ENCODE measurements around the gene PLEKHG4B.

PLEKHG4B gene

DNA sequence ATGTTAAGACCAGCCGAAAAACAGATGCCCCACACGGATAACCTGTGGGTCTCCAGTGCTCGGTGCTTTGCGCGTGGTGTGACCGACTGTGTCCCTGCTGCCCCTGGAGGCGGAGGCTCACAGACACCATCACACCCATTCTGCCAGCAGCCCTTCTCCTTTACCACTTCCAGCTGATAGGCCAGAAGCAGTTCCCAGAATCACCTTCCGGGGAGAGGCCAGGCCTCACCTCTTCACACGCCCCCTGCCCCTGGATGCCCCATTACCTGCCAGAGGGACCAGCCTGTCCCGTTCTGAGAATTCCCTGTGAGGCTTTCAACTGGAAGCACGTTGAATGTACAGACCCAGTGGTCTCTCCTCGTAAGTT, 77.7 kb downstream of the PLEKHG4B start:
- DNase-seq (ENCODE audit: low spot score): no peak

DNA sequence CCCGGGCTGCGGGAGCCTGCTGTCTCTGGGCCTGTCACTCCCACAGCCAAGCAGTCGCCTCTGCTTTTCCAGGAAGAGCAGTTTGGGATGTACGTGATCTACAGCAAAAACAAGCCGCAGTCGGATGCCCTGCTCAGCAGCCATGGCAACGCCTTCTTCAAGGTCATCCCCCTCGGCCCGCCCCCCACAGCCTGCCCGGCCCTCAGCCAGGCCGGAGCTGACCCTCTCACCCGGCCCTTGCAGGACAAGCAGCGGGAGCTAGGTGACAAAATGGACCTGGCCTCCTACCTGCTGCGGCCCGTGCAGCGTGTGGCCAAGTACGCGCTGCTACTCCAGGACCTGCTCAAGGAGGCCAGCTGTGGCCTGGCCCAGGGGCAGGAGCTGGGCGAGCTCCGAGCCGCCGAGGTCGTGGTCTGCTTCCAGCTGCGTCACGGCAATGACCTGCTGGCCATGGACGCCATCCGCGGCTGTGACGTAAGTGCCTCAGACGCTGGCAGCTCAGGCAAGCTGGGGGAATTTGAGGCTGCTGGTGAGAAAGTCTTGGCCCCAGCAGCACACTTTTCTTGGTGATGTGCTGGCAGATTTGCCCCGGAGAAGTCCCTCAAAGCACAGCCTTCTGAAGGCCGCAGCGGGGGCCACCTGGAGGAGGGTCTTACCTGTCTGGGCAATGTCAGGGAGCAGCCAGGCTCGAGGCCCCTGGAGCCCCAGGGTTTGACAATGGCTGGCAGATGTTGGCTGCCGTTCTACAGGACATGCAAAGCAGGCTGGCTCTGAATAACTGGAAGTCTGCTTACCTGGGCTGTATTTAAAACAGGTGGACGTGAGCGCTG, 79.2 kb downstream of the PLEKHG4B start:
- no peak for DNase-seq (ENCODE audit: low spot score)

DNA sequence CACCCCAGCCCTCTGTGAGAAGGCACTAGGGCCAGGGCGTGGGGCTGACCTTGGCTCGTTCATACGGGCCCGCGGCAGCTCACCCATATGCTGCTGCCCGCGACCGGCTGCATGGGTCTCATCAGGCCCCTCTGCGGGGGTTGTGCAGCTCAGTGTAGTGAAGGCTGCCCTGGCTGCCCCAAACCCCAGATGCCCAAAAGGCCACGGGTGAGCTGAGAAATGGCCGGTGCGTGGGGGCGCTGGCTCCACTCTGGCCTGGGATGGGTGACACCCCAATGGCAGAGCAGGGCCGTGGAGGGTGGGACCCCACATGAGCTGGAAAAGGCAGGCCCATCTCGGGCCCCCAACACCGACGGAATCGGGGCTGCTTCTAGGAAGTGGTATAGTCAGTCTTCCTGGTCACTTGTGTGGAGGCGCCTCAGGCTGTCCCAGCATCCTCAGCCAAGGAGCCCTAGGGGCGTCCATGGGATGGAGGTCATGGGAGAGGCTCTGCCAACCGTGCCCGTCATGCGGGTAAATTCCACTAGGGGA, 79.9 kb downstream of the PLEKHG4B start:
- no peak for DNase-seq (ENCODE audit: low spot score)

DNA sequence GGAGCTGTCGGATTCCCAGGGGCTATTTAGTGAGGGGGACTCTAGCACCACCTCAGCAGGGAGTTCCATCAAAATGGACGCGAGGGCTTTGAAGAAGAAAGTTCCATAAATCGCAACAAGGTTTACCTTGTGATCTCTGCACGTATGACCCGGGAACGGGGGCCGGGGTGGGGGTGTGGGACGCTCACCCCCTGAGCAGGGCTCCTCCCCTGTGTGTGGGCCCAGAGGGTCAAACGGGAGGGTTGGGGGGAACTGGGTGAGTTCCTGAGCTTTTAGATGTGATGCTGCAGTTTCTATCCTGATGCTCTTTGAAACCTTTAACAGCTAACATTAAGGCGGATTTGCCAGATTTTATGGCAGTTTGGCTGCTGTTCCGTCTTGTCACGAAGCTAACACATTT, 80.5 kb downstream of the PLEKHG4B start:
- DNase-seq (ENCODE audit: low spot score): no peak

DNA sequence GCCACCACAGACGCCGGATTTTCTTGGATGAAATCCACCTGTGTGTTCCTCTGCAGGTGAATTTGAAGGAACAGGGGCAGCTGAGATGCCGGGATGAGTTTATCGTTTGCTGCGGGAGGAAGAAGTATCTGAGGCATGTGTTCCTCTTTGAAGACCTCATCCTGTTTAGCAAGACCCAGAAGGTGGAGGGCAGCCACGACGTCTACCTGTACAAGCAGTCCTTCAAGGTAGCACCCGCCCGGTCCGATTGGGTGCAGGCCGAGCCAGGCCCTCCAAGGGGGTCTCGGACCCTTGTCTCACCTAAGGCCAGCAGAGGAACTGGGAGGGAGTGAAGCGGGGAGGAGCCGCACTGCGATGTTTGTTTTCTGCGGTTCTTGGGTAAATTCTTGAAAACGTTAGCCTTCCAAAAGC, 80.9 kb downstream of the PLEKHG4B start:
- no peak for DNase-seq (ENCODE audit: low spot score)

DNA sequence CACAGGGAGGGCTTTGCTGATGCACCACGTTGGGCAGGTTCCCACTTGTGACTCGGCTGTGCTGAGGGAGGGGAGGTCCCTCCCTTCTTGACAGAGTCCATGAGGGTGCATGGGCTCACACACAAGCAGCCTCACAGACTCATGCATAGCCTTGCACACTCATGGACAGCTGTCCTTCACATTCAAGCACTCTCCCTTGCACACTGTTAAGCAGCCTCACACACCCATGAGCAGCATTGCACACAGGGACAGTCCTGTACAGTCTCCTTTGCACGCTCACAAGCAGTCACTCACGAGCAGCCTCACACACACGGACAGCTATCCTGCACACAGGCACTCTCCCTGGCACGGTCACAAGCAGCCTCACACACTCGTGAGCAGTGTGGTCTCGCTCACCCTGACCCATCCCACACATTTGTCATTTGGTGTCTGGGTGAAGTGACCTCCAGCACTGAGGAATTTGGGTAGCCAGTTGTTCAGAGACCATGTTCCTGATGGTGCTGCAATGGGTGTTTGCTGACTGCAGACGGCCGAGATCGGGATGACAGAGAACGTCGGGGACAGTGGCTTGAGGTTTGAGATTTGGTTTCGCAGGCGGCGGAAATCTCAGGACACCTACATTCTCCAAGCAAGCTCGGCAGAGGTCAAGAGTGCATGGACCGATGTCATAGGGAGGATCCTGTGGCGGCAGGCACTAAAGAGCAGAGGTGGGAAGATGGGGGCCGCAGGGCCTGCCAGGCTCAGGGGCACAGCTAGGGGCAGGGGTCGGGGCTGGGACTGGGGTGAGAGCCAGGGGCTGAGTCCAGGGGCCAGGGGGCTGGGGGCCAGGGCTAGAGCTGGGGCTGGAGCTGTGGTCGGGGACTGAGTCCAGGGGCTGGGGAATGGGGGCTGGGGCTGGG, 81.7 kb downstream of the PLEKHG4B start:
- DNase-seq (ENCODE audit: low spot score): no peak

DNA sequence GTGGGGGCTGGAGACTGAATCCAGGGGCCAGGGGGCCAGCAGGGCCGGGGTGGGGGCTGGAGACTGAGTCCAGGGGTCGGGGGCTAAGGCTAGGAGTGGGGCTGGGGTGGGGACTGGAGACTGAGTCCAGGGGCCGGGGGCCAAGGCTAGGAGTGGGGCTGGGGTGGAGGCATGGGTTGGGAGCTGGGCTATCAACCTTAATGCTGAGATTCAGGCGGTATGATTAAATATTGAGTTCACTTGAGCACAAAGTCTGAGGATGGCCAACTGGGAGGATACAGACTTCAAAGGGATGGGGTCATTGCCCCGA, 82.3 kb downstream of the PLEKHG4B start:
- DNase-seq (ENCODE audit: low spot score): no peak

DNA sequence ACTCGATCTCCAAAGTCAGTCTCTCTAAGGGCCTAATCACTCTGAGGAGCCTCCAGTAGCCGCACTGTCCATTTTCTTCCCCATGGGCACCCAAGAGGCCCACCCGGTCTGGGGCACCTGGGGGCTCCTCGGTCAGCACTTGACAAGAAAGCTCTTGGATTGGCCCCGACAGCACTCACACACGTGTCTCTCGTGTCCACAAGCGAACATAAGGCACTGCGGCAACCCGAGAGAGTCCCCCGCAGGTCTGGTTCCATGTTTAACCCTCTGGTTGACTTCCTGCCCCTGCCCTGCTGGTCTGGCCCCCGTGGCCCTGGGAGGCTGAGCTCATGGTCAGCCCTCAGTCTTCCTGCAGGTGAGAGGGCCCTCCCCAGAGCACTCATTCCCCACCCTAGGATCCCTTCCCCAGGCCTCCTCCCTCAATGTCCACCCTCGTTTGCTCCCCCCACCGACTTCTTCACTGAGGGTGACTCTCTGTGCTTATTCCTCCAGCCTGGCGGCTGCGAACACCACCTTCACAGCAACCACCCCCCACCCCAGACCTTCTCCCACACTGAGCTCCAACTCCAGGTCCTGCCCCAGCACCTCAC, 83.0 kb downstream of the PLEKHG4B start:
- DNase-seq (ENCODE audit: low spot score): no peak

DNA sequence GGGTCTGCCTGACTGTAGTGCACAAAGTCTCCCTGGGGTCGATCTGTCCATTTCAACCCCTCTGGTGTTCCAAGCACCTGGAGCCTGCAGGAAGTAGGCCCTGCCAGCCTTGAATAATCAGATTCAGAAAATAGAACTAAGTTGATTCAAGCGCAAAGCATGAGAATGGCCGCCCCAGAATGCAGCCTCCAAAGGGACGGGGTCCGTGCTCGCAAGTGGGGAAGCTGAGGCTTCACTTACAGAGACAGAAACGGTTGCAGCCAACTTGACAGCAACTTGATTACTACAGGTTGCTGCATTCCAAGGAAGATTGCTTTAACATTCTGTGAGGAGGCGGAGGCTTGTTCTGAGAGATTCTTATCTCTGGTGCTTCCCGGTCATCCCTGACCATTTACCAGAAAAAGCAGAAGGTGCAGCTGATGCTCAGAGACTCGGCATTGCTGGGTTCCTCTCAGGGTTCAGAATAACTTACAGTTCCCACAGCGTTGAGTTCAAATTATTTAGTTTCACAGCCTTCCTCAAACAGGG, 84.4 kb downstream of the PLEKHG4B start:
- no peak for DNase-seq (ENCODE audit: low spot score)

DNA sequence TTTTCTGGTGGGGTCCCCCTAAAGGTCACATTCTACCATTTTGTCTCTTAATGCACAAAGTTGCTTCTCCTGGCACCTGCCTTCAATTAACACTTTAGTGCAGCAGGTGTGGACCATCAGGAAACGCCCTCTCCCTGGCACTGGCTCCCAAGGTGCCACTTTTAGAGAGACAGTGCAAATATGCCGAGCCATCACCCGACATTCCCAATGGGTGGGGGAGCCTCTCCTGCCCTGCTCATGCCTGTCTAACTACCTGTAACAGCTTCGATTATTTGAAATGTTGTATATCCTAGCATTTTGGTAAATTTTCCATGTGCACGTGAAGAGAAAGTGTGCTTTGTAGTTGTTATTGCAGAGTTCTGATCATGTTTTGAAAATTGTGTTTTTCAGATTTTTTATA, 86.1 kb downstream of the PLEKHG4B start:
- DNase-seq (ENCODE audit: low spot score): no peak

DNA sequence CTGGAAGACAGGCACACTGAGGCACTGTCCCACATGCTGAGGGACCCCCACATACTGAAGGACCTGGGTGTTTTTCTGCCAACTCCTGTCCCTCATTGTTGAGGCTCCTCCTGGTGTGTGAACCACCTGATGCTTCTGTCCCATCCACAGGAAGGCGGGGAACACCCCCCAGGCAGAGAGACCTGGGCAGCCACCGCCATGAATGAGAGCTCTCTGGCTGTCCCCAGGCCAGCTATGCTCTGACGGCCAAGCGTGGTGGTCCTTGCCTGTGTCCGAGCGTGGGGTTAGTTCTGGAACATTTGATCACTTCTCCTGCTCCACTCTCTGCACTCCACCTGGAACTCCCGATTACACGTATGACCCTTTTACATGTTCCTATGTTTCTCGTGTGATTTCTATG, 87.4 kb downstream of the PLEKHG4B start:
- DNase-seq (ENCODE audit: low spot score): no peak

DNA sequence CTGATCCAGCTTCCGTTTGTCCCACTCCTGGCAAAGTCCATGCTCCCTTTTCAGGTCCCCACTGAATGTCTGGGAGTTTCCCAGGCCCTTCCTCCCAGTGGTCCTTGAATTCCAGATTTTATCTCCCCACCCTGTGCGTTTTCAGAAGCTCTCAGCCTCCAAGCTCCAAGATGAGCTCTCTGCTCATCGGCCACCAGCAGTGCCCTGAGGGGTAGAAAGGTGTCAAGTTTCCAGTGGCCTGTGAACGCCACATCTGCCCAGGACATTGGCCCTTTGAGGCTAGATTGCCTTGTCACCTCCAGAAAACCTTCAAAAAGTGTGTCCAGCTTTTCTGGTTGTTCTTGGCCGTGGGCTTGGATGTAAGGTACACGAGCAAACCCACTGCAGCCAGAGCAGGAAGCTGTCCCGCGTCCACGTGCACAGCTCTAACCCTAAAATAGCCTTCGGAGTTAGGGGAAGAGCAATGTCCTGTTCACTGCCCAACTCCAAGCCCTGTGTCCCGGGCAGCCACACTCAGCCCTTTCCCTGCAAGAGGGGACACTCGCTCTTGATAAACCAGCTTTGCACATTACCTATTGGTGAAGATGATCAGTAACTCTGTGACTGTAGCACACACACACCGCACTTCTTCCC, 88.4 kb downstream of the PLEKHG4B start:
- DNase-seq (ENCODE audit: low spot score): no peak

DNA sequence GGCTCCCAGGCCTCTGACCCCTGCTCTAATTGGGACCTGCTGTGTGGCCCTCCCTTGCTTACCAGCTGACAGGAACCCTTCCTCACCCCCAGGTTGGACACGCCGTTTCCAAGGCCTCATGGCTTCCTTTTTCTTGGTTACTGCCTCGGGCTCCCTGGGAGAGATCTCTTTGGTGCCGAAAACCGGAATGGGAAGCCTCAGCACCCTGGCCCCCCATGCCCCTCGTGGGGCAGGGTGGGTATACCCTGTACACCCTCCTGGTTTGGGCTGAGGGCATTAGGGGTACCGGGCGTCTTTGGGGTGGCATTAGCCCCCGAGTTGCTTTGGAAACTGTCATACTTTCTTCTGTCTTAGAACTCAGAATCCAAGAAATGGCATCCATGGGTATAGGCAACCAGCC, 89.2 kb downstream of the PLEKHG4B start:
- DNase-seq (ENCODE audit: low spot score): no peak

DNA sequence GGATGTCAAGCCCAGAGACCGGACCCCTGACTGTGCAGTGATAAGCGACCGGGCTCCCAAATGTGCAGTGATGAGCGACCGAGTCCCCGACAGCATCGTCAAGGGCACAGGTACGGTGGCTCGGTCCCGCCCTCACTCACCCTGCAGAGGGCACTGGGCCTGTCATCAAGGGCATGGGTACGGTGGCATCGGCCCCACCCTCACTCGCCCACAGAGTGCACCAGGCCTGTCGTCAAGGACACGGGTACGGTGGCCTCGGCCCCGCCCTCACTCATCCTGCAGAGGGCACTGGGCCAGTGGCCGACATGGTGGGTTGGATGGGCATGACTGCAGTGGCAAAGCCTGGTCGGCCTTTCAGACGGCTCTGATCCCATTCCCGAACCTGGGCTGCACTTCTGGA, 89.6 kb downstream of the PLEKHG4B start:
- no peak for DNase-seq (ENCODE audit: low spot score)

DNA sequence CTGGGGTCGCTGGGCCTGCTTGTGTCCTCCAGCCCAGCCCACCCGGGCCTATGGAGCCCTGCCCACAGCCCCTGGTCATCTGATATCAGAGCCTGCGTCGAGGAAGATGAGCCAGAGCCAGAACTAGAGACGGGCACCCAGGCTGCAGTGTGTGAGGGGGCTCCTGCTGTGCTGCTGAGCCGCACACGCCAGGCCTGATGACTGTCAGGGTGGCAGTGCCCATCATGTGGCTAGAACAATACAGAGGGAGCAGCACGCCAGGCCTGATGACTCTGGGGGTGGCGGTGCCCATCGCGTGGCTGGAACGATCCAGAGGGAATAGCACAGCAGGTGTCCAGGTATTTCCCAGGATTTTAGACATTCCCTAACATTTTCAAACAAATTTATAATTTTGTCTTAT, 90.2 kb downstream of the PLEKHG4B start:
- DNase-seq (ENCODE audit: low spot score): no peak

DNA sequence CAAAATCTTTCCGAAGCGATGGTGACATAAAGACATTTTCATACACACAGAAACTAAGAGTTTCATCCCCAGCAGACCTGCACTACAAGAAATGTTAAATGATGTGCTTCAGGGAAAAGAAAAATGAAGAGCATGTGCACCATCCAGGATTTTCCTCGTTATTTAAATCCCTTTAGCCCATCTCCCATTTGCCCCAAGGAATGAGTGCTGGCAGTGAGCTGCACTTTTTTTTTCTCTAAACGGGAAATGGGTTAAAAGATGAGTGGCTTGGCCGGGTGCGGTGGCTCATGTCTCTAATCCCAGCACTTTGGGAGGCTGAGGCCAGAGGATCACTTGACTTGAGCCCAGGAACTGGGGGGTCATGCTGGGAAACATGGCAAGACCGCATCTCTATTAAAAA, 92.5 kb downstream of the PLEKHG4B start:
- DNase-seq (ENCODE audit: low spot score): no peak

DNA sequence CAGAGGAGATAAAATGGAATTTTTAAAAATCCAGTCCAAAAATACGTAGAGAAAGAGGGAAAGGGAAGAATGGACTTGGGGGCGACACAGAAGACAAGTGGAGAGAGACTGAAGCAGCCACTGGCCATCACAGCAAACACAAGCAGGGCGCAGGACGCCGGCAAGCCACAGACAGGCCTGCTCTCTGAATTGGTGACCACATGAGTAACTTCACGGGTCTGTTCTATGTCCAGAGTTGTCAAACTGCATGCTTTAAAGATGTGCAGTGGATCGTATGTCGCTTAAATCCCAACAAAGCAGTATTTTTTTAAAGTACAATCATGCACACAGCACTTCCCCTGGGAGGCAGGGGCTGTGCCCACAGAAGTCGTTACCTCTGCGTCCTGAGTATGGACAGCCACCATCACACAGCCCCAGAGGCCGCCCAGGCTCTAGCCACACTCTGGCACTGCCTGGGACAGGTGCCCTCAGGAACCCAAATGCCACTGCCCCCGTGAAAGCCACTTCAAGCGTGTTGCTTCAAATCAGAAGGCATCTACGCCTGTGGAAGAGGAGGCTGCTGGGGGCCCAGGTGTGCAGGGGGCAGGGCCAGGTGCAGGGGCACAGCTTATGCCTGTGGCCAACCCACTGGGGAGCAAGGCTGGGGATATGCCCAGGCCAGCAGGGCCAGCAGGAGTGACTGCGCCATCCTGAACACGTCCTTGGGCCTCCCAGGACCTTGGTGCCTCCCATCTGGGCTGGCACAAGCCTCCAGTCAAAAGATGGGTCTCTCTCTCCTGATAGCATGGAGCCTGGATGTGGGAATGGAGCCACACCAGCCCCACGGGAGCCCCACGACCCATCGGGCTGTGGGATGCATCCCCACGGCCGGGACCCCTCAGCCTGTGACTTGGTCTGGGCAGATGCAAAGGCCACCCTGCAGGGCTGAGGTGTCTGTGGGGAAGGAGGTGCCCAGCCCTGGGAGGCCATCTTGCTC, 93.4 kb downstream of the PLEKHG4B start:
- DNase-seq (ENCODE audit: low spot score): no peak

DNA sequence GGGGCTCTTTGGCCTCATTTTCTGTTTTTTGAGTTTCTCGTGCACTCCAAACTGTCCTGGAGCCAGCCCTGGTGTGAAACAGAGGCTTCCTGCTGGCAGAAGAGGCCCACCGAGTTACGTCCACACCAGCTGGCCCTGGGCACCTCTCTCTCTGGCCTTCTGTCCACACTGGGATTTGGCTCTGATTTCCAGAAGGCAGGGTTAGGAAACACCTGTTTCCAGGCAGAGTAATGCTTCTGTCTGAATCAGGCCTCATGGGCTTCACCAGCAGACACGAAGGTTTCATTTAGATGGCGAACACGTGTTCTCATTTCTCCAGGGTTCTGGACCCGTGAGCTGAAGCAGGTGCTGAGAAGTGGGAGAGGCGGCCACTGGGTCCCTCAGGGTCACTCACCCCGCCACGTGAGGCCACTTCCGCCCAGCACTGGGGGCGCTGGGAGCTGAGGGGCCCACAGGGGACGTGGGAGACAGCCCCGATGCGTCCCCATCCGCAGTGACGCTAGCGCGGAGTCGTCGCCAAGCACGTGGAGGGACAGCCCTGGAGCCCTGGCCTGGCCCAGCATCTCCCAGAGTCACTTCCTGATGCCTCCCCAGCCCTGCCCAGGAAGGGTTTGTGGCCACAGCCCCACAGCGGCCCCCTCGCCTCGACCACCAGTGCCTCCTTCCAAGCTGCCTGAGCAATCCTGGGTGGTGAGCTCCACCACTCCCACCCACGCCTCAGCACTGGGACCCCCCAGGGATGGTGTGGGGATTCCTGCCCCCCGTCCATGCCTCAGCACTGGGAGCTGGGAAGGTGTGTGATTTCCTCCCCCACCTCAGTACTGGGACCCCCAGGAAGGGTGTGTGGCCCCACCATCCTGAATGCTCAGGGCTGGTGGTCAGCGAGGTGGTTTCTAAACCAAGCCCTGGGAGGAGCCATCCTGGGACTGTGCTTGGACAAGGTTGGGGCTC, 94.4 kb downstream of the PLEKHG4B start:
- no peak for DNase-seq (ENCODE audit: low spot score)

DNA sequence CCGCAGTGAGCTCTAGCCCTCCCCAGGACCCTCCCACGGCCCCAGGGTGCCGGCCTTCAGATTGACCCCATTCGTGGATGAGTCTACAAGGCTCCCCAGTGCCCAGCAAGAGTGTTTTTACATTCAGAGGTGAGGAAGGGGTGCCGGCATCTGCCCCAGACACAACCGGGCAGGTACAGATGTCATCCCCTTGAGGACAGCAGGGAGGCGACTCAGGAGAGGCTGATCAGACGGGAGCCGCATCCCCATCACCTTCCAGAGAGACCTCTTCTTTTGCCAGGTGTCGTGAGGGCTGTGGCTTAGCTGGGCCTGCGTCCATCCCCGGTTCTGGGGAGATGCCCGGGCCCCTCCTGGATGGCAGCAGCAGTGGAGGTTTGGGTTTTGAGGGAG, 95.1 kb downstream of the PLEKHG4B start:
- no peak for DNase-seq (ENCODE audit: low spot score)

Data from hematopoietic multipotent progenitor cell treated with erythropoietin and hydrocortisone succinate and interleukin-3 and kit ligand, for 15 days (in vitro differentiated cells).